HEK293 (cell line): Measurements from ENCODE around the gene MAP3K6.

Experiments
- CTCF ChIA-PET: fragments of 350-600 bp; formaldehyde crosslinking; extraction: SDS; loops from one replicate; lab custom pipeline; 2021; ENCODE audit warnings: antibody characterized with exemption; lab: Yijun Ruan, JAX
- POLR2A ChIA-PET: fragments of 300-600 bp; formaldehyde crosslinking; extraction: SDS; loops from one replicate; lab custom pipeline; 2020; ENCODE audit warnings: antibody characterized with exemption, inconsistent platforms; lab: Yijun Ruan, JAX
- H3K27ac ChIP-seq: fragments of 200-500 bp; sonication (Bioruptor generic); 2 replicates; pipeline ENCODE4 v1.5.1; 2014; ENCODE audit warnings: low read depth, low read length, control low read depth, inconsistent platforms; ENCODE audit errors: extremely low read depth
- H3K36me3 ChIP-seq, 2 experiments: fragments of 200-500 bp in 1 of 2; sonication (Bioruptor generic) in 1 of 2; 1 replicate in 1 of 2; 2 replicates in 1 of 2; pipeline ENCODE4 v1.5.1; 2014 to 2017; ENCODE audit warnings: inconsistent platforms in 2 of 2, low read length in 2 of 2; ENCODE audit not compliant: control insufficient read depth in 2 of 2, insufficient read depth in 1 of 2
- H3K4me1 ChIP-seq: fragments of 200-500 bp; sonication (Bioruptor generic); 2 replicates; pipeline ENCODE4 v1.5.1; 2014; ENCODE audit warnings: mild to moderate bottlenecking, low read length, inconsistent platforms; ENCODE audit not compliant: control insufficient read depth, insufficient read depth
- H3K4me3 ChIP-seq: 2 replicates; pipeline ENCODE4 v1.5.1; 2011; ENCODE audit warnings: low read depth, mild to moderate bottlenecking, control low read depth, low read length, moderate library complexity
- H3K9me3 ChIP-seq: fragments of 200-500 bp; sonication (Bioruptor generic); 2 replicates; pipeline ENCODE4 v1.5.1; 2014; ENCODE audit warnings: low read depth, low read length, inconsistent platforms; ENCODE audit not compliant: control insufficient read depth, insufficient read depth
- GFI1B ChIP-seq: fragments of 450-650 bp; formaldehyde crosslinking; IDR thresholded peaks from 2 replicates; pipeline ENCODE4 v1.5.1; 2016; ENCODE audit warnings: missing biosample characterization, missing genetic modification characterization
- HOXD13 ChIP-seq: sonication (generic); formaldehyde crosslinking; IDR thresholded peaks from 2 replicates; pipeline ENCODE4 v1.8.0; 2022; ENCODE audit warnings: missing genetic modification reagents, borderline replicate concordance
- OVOL3 ChIP-seq: fragments of 450-650 bp; formaldehyde crosslinking; IDR thresholded peaks from 2 replicates; pipeline ENCODE4 v1.5.1; 2016; ENCODE audit warnings: missing biosample characterization, missing genetic modification characterization
- PRDM4 ChIP-seq: fragments of 450-650 bp; formaldehyde crosslinking; IDR thresholded peaks from 2 replicates; pipeline ENCODE4 v1.5.1; 2017; ENCODE audit warnings: missing biosample characterization, missing genetic modification characterization
- ZEB2 ChIP-seq: fragments of 450-650 bp; formaldehyde crosslinking; IDR thresholded peaks from 2 replicates; pipeline ENCODE4 v1.5.1; 2016; ENCODE audit warnings: missing biosample characterization, missing genetic modification characterization
- ZNF138 ChIP-seq: fragments of 450-650 bp; formaldehyde crosslinking; IDR thresholded peaks from 2 replicates; pipeline ENCODE4 v1.5.1; 2016; ENCODE audit warnings: missing biosample characterization, missing genetic modification characterization, borderline replicate concordance
- ZNF169 ChIP-seq: fragments of 450-650 bp; formaldehyde crosslinking; IDR thresholded peaks from 2 replicates; pipeline ENCODE4 v1.5.1; 2016; ENCODE audit warnings: missing biosample characterization, missing genetic modification characterization
- ZNF174 ChIP-seq: fragments of 450-650 bp; formaldehyde crosslinking; IDR thresholded peaks from 2 replicates; pipeline ENCODE4 v1.5.0; 2017; ENCODE audit warnings: missing biosample characterization, mild to moderate bottlenecking, missing genetic modification characterization
- ZNF24 ChIP-seq: fragments of 450-650 bp; formaldehyde crosslinking; IDR thresholded peaks from 2 replicates; pipeline ENCODE4 v1.5.1; 2016; ENCODE audit warnings: missing biosample characterization, missing genetic modification characterization
- ZNF280D ChIP-seq: fragments of 450-650 bp; formaldehyde crosslinking; IDR thresholded peaks from 2 replicates; pipeline ENCODE4 v1.5.1; 2016; ENCODE audit warnings: missing biosample characterization, missing genetic modification characterization
- ZNF394 ChIP-seq: fragments of 450-650 bp; formaldehyde crosslinking; IDR thresholded peaks from 2 replicates; pipeline ENCODE4 v1.5.1; 2016; ENCODE audit warnings: missing biosample characterization, missing genetic modification characterization, mild to moderate bottlenecking, moderate library complexity, borderline replicate concordance
- ZNF626 ChIP-seq: fragments of 450-650 bp; sonication (Bioruptor Pico); formaldehyde crosslinking; IDR thresholded peaks from 2 replicates; pipeline ENCODE4 v1.5.1; 2018; ENCODE audit warnings: missing biosample characterization, missing genetic modification characterization, inconsistent platforms
- ZNF791 ChIP-seq: fragments of 450-650 bp; formaldehyde crosslinking; IDR thresholded peaks from 2 replicates; pipeline ENCODE4 v1.5.1; 2016; ENCODE audit warnings: missing biosample characterization, missing genetic modification characterization
- ZXDB ChIP-seq: fragments of 450-650 bp; formaldehyde crosslinking; IDR thresholded peaks from 2 replicates; pipeline ENCODE4 v1.5.1; 2016; ENCODE audit warnings: missing biosample characterization, missing genetic modification characterization
- TF ChIP-seq, protein P1 (sequence below): fragments of 450-650 bp; formaldehyde crosslinking; IDR thresholded peaks from 2 replicates; pipeline ENCODE4 v1.5.1; 2016; ENCODE audit warnings: missing biosample characterization, missing genetic modification characterization, borderline replicate concordance
- TF ChIP-seq, protein P2 (sequence below): fragments of 450-650 bp; formaldehyde crosslinking; IDR thresholded peaks from 2 replicates; pipeline ENCODE4 v1.5.1; 2016; ENCODE audit warnings: missing biosample characterization, missing genetic modification characterization

Gene MAP3K6

DNA sequence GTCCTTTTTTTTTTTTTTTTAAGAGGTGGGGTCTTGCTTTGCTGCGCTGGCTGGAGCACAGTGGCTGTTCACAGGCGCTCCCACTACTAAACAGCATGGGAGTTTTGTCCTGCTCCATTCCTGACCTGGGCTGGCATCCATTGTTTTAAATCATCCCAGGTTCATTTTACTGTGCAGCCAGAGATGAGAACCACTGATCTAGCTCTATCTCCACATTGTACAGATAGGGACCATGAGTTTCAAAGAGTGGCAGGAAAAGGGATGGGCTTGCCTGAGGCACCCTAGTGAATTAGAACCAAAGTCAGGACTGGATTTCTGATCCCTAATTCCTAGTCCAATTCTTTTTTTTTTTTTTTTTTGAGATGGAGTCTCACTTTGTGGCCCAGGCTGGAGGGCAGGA, 52.0 kb downstream of the MAP3K6 start:
- no peaks in the 10 kb centered on the region for H3K4me1 ChIP-seq
- TF ChIP-seq ZNF791 (tag by site-specific recombination): no peak
- TF ChIP-seq ZNF138: no peak
- no peak for TF ChIP-seq ZEB2 (tag by site-specific recombination)
- no peak for TF ChIP-seq ZXDB (tag by site-specific recombination)
- no peaks in the 10 kb centered on the region for H3K9me3 ChIP-seq
- ChIA-PET POLR2A (no interaction called here), CTCF (interaction anchor here (1.2 to 9.9 kb wide), 2 partner anchors 16 to 80 kb away, joined by 3 to 118 read pairs; no protein-coding TSS in a partner anchor)
- no peak overlapping the region for H3K4me3 ChIP-seq
- no peaks in the 10 kb centered on the region for H3K36me3 ChIP-seq
- H3K27ac ChIP-seq: no peak overlapping the region

DNA sequence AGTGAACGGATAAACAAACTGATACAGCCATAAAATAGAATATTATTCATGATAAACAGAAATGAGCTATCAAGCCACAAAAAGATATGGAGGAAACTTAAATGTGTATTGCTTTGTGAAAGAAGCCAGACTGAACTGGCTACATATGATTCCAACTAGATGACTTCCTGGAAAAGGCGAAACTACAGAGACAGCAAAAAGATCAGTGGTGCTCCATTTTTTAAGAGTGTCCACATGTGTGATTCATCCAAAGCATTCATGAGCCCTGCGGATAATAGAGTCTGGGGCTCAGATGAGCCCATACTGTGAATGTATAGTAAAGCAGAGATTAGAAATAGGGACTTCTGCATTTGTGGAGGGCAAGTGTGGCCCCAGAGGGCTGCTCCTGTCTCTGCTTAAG, 52.6 kb downstream of the MAP3K6 start:
- Histone ChIP-seq H3K9me3 (no peaks in the 10 kb centered on the region), H3K36me3 (no peaks in the 10 kb centered on the region), H3K27ac (no peak overlapping the region)
- CTCF ChIA-PET: interaction anchor here (0.6 to 9.9 kb wide), 6 partner anchors 15 to 81 kb away, joined by 3 to 118 read pairs (median 4); no protein-coding TSS in a partner anchor
- TF ChIP-seq ZNF394 (tag by site-specific recombination) (no peak), ZNF24 (tag by site-specific recombination) (no peak), PRDM4 (tag by site-specific recombination) (no peak), ZNF174 (no peak), GFI1B (tag by site-specific recombination) (no peak), ZNF169 (tag by site-specific recombination) (no peak), ZNF280D (tag by site-specific recombination) (no peak), OVOL3 (tag by site-specific recombination) (no peak), HOXD13 (CRISPR knock-in tag) (no peak), ZXDB (tag by site-specific recombination) (no peak), ZNF626 (tag by site-specific recombination) (no peak)
- TF ChIP-seq, protein P1, sequence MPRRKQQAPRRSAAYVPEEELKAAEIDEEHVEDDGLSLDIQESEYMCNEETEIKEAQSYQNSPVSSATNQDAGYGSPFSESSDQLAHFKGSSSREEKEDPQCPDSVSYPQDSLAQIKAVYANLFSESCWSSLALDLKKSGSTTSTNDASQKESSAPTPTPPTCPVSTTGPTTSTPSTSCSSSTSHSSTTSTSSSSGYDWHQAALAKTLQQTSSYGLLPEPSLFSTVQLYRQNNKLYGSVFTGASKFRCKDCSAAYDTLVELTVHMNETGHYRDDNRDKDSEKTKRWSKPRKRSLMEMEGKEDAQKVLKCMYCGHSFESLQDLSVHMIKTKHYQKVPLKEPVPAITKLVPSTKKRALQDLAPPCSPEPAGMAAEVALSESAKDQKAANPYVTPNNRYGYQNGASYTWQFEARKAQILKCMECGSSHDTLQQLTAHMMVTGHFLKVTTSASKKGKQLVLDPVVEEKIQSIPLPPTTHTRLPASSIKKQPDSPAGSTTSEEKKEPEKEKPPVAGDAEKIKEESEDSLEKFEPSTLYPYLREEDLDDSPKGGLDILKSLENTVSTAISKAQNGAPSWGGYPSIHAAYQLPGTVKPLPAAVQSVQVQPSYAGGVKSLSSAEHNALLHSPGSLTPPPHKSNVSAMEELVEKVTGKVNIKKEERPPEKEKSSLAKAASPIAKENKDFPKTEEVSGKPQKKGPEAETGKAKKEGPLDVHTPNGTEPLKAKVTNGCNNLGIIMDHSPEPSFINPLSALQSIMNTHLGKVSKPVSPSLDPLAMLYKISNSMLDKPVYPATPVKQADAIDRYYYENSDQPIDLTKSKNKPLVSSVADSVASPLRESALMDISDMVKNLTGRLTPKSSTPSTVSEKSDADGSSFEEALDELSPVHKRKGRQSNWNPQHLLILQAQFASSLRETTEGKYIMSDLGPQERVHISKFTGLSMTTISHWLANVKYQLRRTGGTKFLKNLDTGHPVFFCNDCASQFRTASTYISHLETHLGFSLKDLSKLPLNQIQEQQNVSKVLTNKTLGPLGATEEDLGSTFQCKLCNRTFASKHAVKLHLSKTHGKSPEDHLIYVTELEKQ (tag by site-specific recombination): no peak
- TF ChIP-seq, protein P2, sequence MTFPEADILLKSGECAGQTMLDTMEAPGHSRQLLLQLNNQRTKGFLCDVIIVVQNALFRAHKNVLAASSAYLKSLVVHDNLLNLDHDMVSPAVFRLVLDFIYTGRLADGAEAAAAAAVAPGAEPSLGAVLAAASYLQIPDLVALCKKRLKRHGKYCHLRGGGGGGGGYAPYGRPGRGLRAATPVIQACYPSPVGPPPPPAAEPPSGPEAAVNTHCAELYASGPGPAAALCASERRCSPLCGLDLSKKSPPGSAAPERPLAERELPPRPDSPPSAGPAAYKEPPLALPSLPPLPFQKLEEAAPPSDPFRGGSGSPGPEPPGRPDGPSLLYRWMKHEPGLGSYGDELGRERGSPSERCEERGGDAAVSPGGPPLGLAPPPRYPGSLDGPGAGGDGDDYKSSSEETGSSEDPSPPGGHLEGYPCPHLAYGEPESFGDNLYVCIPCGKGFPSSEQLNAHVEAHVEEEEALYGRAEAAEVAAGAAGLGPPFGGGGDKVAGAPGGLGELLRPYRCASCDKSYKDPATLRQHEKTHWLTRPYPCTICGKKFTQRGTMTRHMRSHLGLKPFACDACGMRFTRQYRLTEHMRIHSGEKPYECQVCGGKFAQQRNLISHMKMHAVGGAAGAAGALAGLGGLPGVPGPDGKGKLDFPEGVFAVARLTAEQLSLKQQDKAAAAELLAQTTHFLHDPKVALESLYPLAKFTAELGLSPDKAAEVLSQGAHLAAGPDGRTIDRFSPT (tag by site-specific recombination): no peak
- TF ChIP-seq, all 188 proteins: peak for 0
- H3K4me3 ChIP-seq: no peak overlapping the region
- POLR2A ChIA-PET: interaction anchor here (0.7 kb wide), 1 partner anchor 35 kb away, joined by 4 read pairs; no protein-coding TSS in a partner anchor
- no peaks in the 10 kb centered on the region for H3K4me1 ChIP-seq
